Measurements from ENCODE around the gene TM4SF1. TPM values are rescaled to one million over a fixed set of nuclear protein-coding genes. Genes with fewer than 3 reads are reported as not detected.

Gene TM4SF1, protein sequence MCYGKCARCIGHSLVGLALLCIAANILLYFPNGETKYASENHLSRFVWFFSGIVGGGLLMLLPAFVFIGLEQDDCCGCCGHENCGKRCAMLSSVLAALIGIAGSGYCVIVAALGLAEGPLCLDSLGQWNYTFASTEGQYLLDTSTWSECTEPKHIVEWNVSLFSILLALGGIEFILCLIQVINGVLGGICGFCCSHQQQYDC
- polyA plus RNA-seq (274 to 375 TPM (median 323 TPM) in 3 replicates), polyA minus RNA-seq (72.1 to 465 TPM (median 388 TPM) in 3 replicates)
- polyA plus RNA-seq (2011; ENCODE audit: low read depth) = 264 TPM
- 180 and 240 TPM in 2 replicates for polyA plus RNA-seq (2011; cell fraction: cytosol; rRNA removed)
- 579 and 691 TPM in 2 replicates for polyA plus RNA-seq (2011; cell fraction: nucleus; rRNA removed)
- polyA plus RNA-seq (2012; ENCODE audit: low replicate concordance) = 183 and 204 TPM in 2 replicates
- 143 TPM for polyA minus RNA-seq (2011; cell fraction: cytosol; rRNA and poly(A)+ RNA removed)
- 351 and 501 TPM in 2 replicates for polyA minus RNA-seq (2011; cell fraction: nucleus; rRNA and poly(A)+ RNA removed)

DNA sequence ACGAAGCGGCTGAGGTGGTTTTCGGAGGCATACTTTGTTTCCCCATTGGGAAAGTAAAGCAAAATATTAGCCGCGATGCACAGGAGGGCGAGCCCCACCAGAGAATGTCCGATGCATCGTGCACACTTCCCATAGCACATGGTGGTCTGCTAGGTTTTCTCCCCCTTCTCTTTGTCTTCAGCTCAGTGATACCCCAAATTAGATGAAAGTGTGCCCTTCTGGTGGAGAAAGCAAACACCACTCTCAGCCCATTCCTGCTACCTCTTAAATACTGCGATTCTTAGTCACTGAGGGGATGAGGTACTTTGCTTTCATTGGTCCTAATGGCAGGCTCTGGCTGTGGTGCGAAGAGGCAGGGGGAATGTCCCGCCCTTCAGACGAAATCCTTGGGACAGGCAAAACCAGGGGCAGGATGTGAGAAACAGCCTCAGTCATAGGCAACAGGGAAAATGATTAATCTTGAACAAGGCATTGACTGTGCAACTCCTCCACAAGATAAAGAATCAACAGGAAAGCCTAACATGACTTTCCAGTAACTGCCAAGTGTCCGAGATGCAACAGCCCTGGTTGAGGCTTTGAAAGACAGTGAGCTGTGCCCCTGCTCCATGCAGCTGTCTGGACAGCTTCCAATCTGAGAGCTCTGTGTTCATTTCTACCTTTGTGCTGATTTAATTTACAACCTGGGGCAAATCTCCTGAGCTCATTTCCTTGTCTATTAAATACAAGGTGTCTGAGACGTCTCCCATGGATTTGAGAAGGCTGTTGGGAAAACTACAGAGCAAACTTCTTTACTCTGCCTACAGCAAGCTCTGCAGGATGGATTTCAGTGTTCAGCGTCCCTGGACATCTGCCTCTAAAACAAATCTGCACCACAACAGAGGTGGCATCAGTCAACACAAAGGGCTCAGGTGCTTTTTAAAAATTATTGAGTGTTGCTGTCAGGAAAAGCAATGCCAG is at the start of gene TM4SF1:
TSS of gene TM4SF1 (minus strand) at position 242 of the 957 bp plus-strand sequence. CDS start at position 140, 102 bp downstream.
- Histone ChIP-seq H3K9ac (ENCODE audit: control insufficient read depth, extremely low read depth, insufficient read depth, low read length) (peak within 1 kb of the TSS; percentile 93), H3K9me3 (ENCODE audit: control insufficient read depth, low read depth, low read length) (no peaks in the 10 kb centered on the region), H3K4me3 (ENCODE audit: control insufficient read depth in 2 of 3, extremely low read depth in 1 of 3, insufficient read depth in 2 of 3, low read depth in 1 of 3, low read length in 3 of 3) (peak within 1 kb of the TSS; percentile 65 to 87 (median 83)), H3K4me2 (ENCODE audit: control insufficient read depth, extremely low read depth, insufficient read depth, low read depth, low read length) (peak within 1 kb of the TSS; percentile 91), H3K27me3 (ENCODE audit: control insufficient read depth, extremely low read depth, insufficient read depth, low read length) (no peaks in the 10 kb centered on the region), H2AFZ (ENCODE audit: control insufficient read depth, low read length) (peak within 1 kb of the TSS; percentile 31), H3K9me1 (ENCODE audit: control insufficient read depth, extremely low read depth, insufficient read depth, low read length) (no peaks in the 10 kb centered on the region), H3K79me2 (ENCODE audit: control insufficient read depth, insufficient read depth, low read length) (peaks cover 26% of the 10 kb centered on the region), H4K20me1 (ENCODE audit: control insufficient read depth, extremely low read depth, insufficient read depth, low read length) (no peaks in the 10 kb centered on the region), H3K27ac (ENCODE audit: control insufficient read depth, insufficient read depth, low read length) (peak within 1 kb of the TSS; percentile 96), H3K36me3 (ENCODE audit: control insufficient read depth in 2 of 2, extremely low read depth in 1 of 2, insufficient read depth in 2 of 2, low read length in 2 of 2) (peaks cover 7 to 14% of the 10 kb centered on the region in 2 experiments), H3K4me1 (ENCODE audit: control insufficient read depth, extremely low read depth, insufficient read depth, low read length) (peaks cover 55% of the 10 kb centered on the region)
- no peak for DNase-seq (ENCODE audit: low read depth, low spot score)
- dilution Hi-C loops (cut with MboI; ENCODE audit: extremely low pct_ligation_motif_present, low sequenced_read_pairs) = no loop called here
- TF ChIP-seq, protein P1, sequence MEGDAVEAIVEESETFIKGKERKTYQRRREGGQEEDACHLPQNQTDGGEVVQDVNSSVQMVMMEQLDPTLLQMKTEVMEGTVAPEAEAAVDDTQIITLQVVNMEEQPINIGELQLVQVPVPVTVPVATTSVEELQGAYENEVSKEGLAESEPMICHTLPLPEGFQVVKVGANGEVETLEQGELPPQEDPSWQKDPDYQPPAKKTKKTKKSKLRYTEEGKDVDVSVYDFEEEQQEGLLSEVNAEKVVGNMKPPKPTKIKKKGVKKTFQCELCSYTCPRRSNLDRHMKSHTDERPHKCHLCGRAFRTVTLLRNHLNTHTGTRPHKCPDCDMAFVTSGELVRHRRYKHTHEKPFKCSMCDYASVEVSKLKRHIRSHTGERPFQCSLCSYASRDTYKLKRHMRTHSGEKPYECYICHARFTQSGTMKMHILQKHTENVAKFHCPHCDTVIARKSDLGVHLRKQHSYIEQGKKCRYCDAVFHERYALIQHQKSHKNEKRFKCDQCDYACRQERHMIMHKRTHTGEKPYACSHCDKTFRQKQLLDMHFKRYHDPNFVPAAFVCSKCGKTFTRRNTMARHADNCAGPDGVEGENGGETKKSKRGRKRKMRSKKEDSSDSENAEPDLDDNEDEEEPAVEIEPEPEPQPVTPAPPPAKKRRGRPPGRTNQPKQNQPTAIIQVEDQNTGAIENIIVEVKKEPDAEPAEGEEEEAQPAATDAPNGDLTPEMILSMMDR (optimal IDR thresholded peaks at IDR 0.05 in 1 of 3, IDR thresholded peaks at IDR 0.05 in 1 of 3, conservative IDR thresholded peaks at IDR 0.05 in 1 of 3; ENCODE audit: extremely low read depth in 1 of 3, insufficient read depth in 2 of 3, low read length in 3 of 3) = peak in 1 of 3 experiments; percentile 31
- no peak for TF ChIP-seq EZH2 (IDR thresholded peaks at IDR 0.05; ENCODE audit: low read length)
- FAIRE-seq = peak; percentile 94

DNA sequence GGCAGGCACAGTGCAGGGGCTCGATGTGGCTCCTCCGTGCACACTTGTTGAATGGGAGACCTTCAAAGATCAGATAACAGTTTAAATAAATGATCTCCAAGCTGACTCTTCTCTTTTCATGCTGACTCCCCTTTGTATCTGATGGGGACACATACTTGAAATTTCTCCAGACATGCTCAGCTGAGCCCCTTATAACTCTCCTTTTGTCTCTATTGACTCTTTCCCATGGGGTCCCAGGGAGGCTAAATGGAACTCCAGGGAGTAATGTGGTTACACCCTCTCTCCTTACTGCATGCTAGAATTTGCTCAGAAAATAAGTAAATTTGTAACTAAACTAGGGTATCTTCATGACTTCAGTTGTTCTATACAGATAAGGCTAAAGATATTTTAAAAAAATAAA is 48.9 kb upstream of the TM4SF1 start:
- no peak overlapping the region for H2AFZ ChIP-seq (ENCODE audit: control insufficient read depth, low read length)
- no peaks in the 10 kb centered on the region for H3K79me2 ChIP-seq (ENCODE audit: control insufficient read depth, insufficient read depth, low read length)
- FAIRE-seq (no peak), DNase-seq (ENCODE audit: low read depth, low spot score) (no peak)
- no peaks in the 10 kb centered on the region for H3K4me1 ChIP-seq (ENCODE audit: control insufficient read depth, extremely low read depth, insufficient read depth, low read length)
- no peak overlapping the region for H3K4me2 ChIP-seq (ENCODE audit: control insufficient read depth, extremely low read depth, insufficient read depth, low read depth, low read length)
- H3K27me3 ChIP-seq (ENCODE audit: control insufficient read depth, extremely low read depth, insufficient read depth, low read length) = no peaks in the 10 kb centered on the region
- dilution Hi-C loops (cut with MboI; ENCODE audit: extremely low pct_ligation_motif_present, low sequenced_read_pairs) = no loop called here
- TF ChIP-seq, protein P1 (optimal IDR thresholded peaks at IDR 0.05 in 1 of 3, IDR thresholded peaks at IDR 0.05 in 1 of 3, conservative IDR thresholded peaks at IDR 0.05 in 1 of 3; ENCODE audit: extremely low read depth in 1 of 3, insufficient read depth in 2 of 3, low read length in 3 of 3) = no peak
- TF ChIP-seq EZH2 (IDR thresholded peaks at IDR 0.05; ENCODE audit: low read length) = no peak
- no peaks in the 10 kb centered on the region for H3K9me3 ChIP-seq (ENCODE audit: control insufficient read depth, low read depth, low read length)
- no peaks in the 10 kb centered on the region for H4K20me1 ChIP-seq (ENCODE audit: control insufficient read depth, extremely low read depth, insufficient read depth, low read length)
- H3K4me3 ChIP-seq (ENCODE audit: control insufficient read depth in 2 of 3, extremely low read depth in 1 of 3, insufficient read depth in 2 of 3, low read depth in 1 of 3, low read length in 3 of 3) = no peak overlapping the region
- no peaks in the 10 kb centered on the region for H3K36me3 ChIP-seq (ENCODE audit: control insufficient read depth in 2 of 2, extremely low read depth in 1 of 2, insufficient read depth in 2 of 2, low read length in 2 of 2)
- no peak overlapping the region for H3K9ac ChIP-seq (ENCODE audit: control insufficient read depth, extremely low read depth, insufficient read depth, low read length)
- no peak overlapping the region for H3K27ac ChIP-seq (ENCODE audit: control insufficient read depth, insufficient read depth, low read length)
- H3K9me1 ChIP-seq (ENCODE audit: control insufficient read depth, extremely low read depth, insufficient read depth, low read length) = no peaks in the 10 kb centered on the region

Data from keratinocyte (primary cell).